OCI-LY3 (cell line): ENCODE results near the gene EVI5L.

Experiments used
- H2AFZ ChIP-seq: fragments of 200-600, 300-600 bp; shearing (Covaris generic); 2 replicates; pipeline ENCODE4 v1.6.0; 2014; ENCODE audit warnings: antibody characterized with exemption, low read depth, low read length
- H3K27ac ChIP-seq: fragments of 200-600, 300-600 bp; sonication (generic); 2 replicates; pipeline ENCODE4 v1.5.1; 2014; ENCODE audit warnings: mild to moderate bottlenecking, low read length, moderate library complexity, mixed read lengths
- H3K27me3 ChIP-seq: fragments of 200-600, 300-600 bp; sonication (generic); 2 replicates; pipeline ENCODE4 v1.6.1; 2014; ENCODE audit warnings: low read depth, low read length, mixed read lengths
- H3K36me3 ChIP-seq: fragments of 200-600, 300-600 bp; sonication (generic); replicated peaks from 2 replicates; pipeline ENCODE3; 2014; ENCODE audit warnings: low read depth, low read length, mixed read lengths
- H3K4me1 ChIP-seq: fragments of 300-600, 200-600 bp; sonication (generic); 2 replicates; pipeline ENCODE4 v1.6.1; 2014; ENCODE audit warnings: low read length, mixed read lengths
- H3K4me2 ChIP-seq: fragments of 200-600, 300-600 bp; sonication (generic); 2 replicates; pipeline ENCODE4 v1.6.1; 2014; ENCODE audit warnings: low read length, mixed read lengths
- H3K4me3 ChIP-seq: fragments of 300-600, 200-600 bp; sonication (generic); 2 replicates; pipeline ENCODE4 v1.5.1; 2014; ENCODE audit warnings: antibody characterized with exemption, mild to moderate bottlenecking, low read length, moderate library complexity
- H3K79me2 ChIP-seq: fragments of 300-600, 200-600 bp; shearing (Covaris generic); 2 replicates; pipeline ENCODE4 v1.6.1; 2014; ENCODE audit warnings: mild to moderate bottlenecking, low read length, mixed read lengths
- H3K9ac ChIP-seq: fragments of 300-600, 200-600 bp; shearing (Covaris generic); 2 replicates; pipeline ENCODE4 v1.6.0; 2014; ENCODE audit warnings: mild to moderate bottlenecking, low read length, moderate library complexity
- H3K9me3 ChIP-seq: fragments of 200-600, 300-600 bp; shearing (Covaris generic); 2 replicates; pipeline ENCODE4 v1.6.1; 2014; ENCODE audit warnings: low read length, mixed read lengths; ENCODE audit not compliant: insufficient read depth
- H4K20me1 ChIP-seq: fragments of 200-600, 300-600 bp; sonication (generic); 2 replicates; pipeline ENCODE4 v1.6.1; 2016; ENCODE audit warnings: low read length, mixed read lengths; ENCODE audit not compliant: insufficient read depth
- CTCF ChIP-seq: fragments of 200-600, 300-600 bp; sonication (generic); IDR thresholded peaks from 2 replicates; pipeline ENCODE4 v1.5.1; 2014; ENCODE audit warnings: antibody characterized with exemption, low read length, low read depth
- EZH2phosphoT487 ChIP-seq: fragments of 200-600 bp; shearing (Covaris generic); IDR thresholded peaks from 2 replicates; pipeline ENCODE4 v1.6.1; 2018; ENCODE audit warnings: antibody characterized with exemption, mixed run types, low read depth

The EVI5L gene

DNA sequence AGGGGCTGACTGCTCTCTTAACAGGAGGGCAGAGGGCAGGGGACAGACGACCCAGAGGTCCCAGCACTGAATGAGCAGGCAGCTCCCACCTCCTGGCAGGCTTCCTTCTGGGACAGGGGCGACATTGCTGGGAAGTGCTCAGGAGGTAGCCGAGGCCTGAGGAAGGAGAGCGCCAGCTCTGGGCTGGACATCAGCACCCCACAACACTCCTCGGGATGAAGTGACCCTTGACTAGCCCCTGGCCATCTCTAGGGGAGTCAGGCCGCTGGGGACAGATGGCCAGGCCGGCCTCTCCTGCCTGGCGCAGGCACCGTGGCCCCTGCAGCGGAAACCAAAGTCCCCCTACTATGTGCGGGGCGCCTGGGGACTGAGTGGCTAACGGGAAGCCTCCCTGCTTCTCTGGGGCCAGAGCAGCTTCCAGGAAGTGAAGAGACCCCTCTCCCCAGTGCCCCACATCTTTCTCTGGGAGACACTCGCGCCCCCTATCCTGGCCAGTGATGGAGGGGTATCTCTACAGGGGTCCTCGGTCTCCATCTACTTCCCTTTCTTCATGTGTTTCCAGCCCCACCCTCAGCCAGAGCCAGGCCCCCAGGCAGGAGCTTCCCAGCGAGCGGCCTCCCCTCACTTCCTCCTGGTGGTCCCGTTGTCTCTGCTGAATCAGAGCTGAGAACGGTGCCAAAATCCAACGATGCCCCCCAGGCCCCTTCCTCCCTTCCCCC is 34.1 kb downstream of the EVI5L start:
- no peak overlapping the region for H3K9ac ChIP-seq
- peaks cover 9% of the 10 kb centered on the region for H3K4me1 ChIP-seq
- no peak overlapping the region for H3K4me2 ChIP-seq
- no peak overlapping the region for H3K4me3 ChIP-seq
- H3K27ac ChIP-seq = no peak overlapping the region
- no peaks in the 10 kb centered on the region for H3K27me3 ChIP-seq
- no peaks in the 10 kb centered on the region for H4K20me1 ChIP-seq
- no peak overlapping the region for H2AFZ ChIP-seq
- H3K36me3 ChIP-seq = no peaks in the 10 kb centered on the region
- H3K79me2 ChIP-seq = no peaks in the 10 kb centered on the region
- TF ChIP-seq EZH2phosphoT487 (no peak), CTCF (no peak)
- no peaks in the 10 kb centered on the region for H3K9me3 ChIP-seq

DNA sequence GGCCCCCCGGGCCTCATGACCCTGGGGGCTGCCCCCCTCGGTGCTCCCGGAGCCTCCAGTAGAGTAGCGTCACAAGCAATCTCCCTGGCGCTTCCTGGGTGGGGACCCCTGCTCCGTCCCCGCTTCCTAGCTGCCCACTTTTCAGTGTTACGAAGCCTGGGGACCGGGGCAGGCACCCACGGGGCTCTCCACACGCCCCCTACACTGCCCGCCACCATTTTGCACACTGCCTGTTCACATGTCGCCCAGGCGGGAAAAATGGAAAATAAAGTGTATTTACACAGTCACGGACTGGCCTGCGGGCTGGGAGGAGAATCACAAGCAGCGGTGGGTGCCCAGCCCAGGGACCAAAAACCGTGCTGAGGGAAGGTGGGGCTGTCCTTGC is 34.7 kb downstream of the EVI5L start:
- Histone ChIP-seq H3K4me3 (no peak overlapping the region), H3K79me2 (no peaks in the 10 kb centered on the region), H2AFZ (no peak overlapping the region), H3K4me1 (peaks cover 9% of the 10 kb centered on the region), H3K27me3 (no peaks in the 10 kb centered on the region), H3K9me3 (no peaks in the 10 kb centered on the region), H4K20me1 (no peaks in the 10 kb centered on the region), H3K36me3 (no peaks in the 10 kb centered on the region), H3K4me2 (no peak overlapping the region), H3K27ac (no peak overlapping the region), H3K9ac (no peak overlapping the region)
- no peak for TF ChIP-seq CTCF
- no peak for TF ChIP-seq EZH2phosphoT487

- H3K36me3 ChIP-seq = no peaks in the 10 kb centered on the region
- H3K4me2 ChIP-seq = peak overlapping the region; percentile 46
These were observed 35.4 kb downstream of the EVI5L start for GRCh38 chr19:7865262-7865911.

More at GRCh38 chr19:7865262-7865911, 35.4 kb downstream of the EVI5L start:
- Histone ChIP-seq H4K20me1 (no peaks in the 10 kb centered on the region), H3K27ac (no peak overlapping the region), H3K9me3 (no peaks in the 10 kb centered on the region), H3K79me2 (no peaks in the 10 kb centered on the region), H2AFZ (peak overlapping the region; percentile 29; the same call in 1 of the 2 replicates), H3K4me3 (peak overlapping the region; percentile 63), H3K27me3 (no peaks in the 10 kb centered on the region), H3K4me1 (peaks cover 9% of the 10 kb centered on the region), H3K9ac (peak overlapping the region; percentile 5)
- no peak for TF ChIP-seq CTCF
- TF ChIP-seq EZH2phosphoT487 = no peak
